ENCODE measurements around the gene PPP1R15A. TPM values are rescaled to one million over a fixed set of nuclear protein-coding genes. Genes with fewer than 3 reads are reported as not detected.

The PPP1R15A gene
- total RNA-seq (2022; extraction: Qiagen RNA extraction): 76.6 to 102 TPM (median 92.1 TPM) in 5 replicates

GRCh38 chr19:48872182-48872883, at the start of gene PPP1R15A:
TSS of gene PPP1R15A (plus strand) at chr19:48872421. CDS start at chr19:48873234, 813 bp downstream.

DNA sequence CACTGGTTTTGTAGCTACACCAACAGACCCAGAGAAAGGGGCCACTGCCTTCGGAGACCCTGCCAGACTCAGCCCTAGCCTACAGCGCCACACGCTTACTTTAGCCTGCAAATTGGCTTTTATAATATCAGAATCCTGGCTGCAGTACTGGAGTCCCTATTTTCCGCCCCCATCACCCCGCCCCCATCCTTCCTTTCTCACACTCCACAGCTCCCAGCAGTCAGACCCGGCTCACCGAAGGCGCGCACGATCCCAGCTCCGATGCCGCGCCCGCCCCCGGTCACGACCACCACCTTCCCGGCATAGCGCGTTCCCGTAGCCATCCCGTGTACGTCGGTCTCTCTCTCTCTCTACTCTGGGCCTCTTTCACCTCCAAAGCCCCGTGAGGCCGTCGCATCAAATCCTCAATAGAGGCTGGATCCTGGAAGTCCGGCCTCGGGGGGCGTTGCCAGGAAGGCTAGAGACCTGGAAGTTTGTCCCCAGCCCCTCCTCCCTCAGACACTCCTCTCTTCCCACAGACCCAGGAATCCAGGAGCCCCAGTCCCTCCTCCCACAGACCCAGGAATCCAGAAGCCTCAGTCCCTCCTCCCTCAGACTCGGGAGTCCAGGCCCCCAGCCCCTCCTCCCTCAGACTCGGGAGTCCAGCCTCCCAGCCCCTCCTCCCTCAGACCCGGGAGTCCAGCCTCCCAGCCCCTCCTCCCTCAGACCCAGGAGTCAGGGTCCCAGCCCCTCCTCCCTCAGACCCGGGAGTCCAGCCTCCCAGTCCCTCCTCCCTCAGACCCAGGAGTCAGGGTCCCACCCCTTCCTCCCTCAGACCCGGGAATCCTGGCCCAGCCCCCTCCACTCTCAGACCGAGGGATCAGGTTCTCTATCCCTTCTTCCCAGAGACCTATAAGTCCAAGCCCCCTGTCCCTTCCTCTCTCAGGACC, 35.9 kb upstream of the PPP1R15A start, which contains the start of gene HSD17B14:
TSS of gene HSD17B14 (minus strand) at position 403 of the 929 bp plus-strand sequence. CDS start at position 323, 80 bp downstream.

GRCh38 chr19:48868114-48868886, 3.9 kb upstream of the PPP1R15A start, which contains the start of gene PLEKHA4:
TSS of gene PLEKHA4 (minus strand) at chr19:48868617. CDS start at chr19:48867620, 997 bp downstream.

DNA sequence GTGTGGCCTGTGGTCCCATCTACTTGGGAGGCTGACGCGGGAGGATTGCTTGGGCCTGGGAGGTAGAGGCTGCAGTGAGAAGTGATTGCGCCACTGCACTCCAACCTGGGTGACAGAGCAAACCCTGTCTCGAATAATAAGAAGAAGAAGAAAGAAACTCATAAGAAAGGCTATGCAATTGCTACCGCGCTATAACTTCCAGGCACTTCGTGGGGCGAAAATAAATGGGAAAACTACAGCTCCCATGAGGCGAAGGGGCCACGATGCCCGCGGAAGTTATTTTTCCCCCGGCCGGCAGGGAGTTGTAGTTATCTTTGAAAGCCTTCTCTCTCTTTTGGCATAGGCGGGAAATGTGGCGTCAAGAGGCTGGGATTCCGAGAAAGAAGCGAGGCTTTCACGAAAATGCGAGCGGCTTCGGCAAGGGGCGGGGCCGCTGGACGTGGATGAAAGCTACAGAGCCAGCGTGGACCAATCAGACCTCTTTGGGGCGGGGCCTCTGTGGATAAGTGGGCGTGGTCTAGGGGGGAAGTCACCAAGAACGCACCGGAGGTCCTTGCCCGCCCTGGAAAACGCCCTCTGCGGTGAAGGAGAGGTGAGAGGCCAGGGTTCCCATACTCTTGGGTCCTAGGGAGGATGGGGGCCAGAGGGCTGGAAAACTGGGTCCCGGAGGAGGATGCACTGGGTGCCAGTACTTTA, 27.7 kb downstream of the PPP1R15A start, which contains the start of gene NUCB1:
TSS of gene NUCB1 (plus strand) at position 532 of the 696 bp plus-strand sequence. CDS start 485 bp downstream, outside the sequence.

Other genes starting within 250 kb of the PPP1R15A start
- gene DBP, start 235.0 kb upstream of the PPP1R15A start, total RNA-seq (2022; extraction: Qiagen RNA extraction): 1.5 to 2.7 TPM (median 1.7 TPM) in 5 replicates
- 7.6 to 13.1 TPM (median 9.9 TPM) in 5 replicates for gene CA11, start 226.2 kb upstream of the PPP1R15A start, total RNA-seq (2022; extraction: Qiagen RNA extraction)
- 0.07 to 0.29 TPM (median 0.19 TPM) in 5 replicates for gene NTN5, start 199.4 kb upstream of the PPP1R15A start, total RNA-seq (2022; extraction: Qiagen RNA extraction)
- gene FUT2, start 176.4 kb upstream of the PPP1R15A start, total RNA-seq (2022; extraction: Qiagen RNA extraction): not detected in 5 replicates
- 0.30 to 0.66 TPM (median 0.33 TPM) in 5 replicates for gene MAMSTR, start 152.7 kb upstream of the PPP1R15A start, total RNA-seq (2022; extraction: Qiagen RNA extraction)
- gene RASIP1, start 131.8 kb upstream of the PPP1R15A start, total RNA-seq (2022; extraction: Qiagen RNA extraction): 0.29 to 0.98 TPM (median 0.54 TPM) in 5 replicates
- not detected in 5 replicates for gene IZUMO1, start 125.5 kb upstream of the PPP1R15A start, total RNA-seq (2022; extraction: Qiagen RNA extraction)
- gene FUT1, start 119.8 kb upstream of the PPP1R15A start, total RNA-seq (2022; extraction: Qiagen RNA extraction): 0.07 to 0.11 TPM (median 0.08 TPM) in 5 replicates
- not detected in 5 replicates for gene FGF21, start 116.9 kb upstream of the PPP1R15A start, total RNA-seq (2022; extraction: Qiagen RNA extraction)
- 48.8 to 56.6 TPM (median 56.3 TPM) in 5 replicates for gene BCAT2, start 61.4 kb upstream of the PPP1R15A start, total RNA-seq (2022; extraction: Qiagen RNA extraction)
- 12.1 to 15.5 TPM (median 13.1 TPM) in 5 replicates for gene HSD17B14, start 35.9 kb upstream of the PPP1R15A start, total RNA-seq (2022; extraction: Qiagen RNA extraction)
- 1.3 to 1.5 TPM (median 1.4 TPM) in 5 replicates for gene PLEKHA4, start 3.8 kb upstream of the PPP1R15A start, total RNA-seq (2022; extraction: Qiagen RNA extraction)
- gene TULP2, start 26.3 kb downstream of the PPP1R15A start, total RNA-seq (2022; extraction: Qiagen RNA extraction): not detected in 5 replicates
- gene NUCB1, start 27.9 kb downstream of the PPP1R15A start, total RNA-seq (2022; extraction: Qiagen RNA extraction): 182 to 210 TPM (median 199 TPM) in 5 replicates
- 0.62 to 1.5 TPM (median 1.2 TPM) in 5 replicates for gene DHDH, start 61.3 kb downstream of the PPP1R15A start, total RNA-seq (2022; extraction: Qiagen RNA extraction)
- gene BAX, start 82.5 kb downstream of the PPP1R15A start, total RNA-seq (2022; extraction: Qiagen RNA extraction): 254 to 381 TPM (median 326 TPM) in 5 replicates
- gene FTL, start 92.9 kb downstream of the PPP1R15A start, total RNA-seq (2022; extraction: Qiagen RNA extraction): 16,748 to 23,741 TPM (median 18,953 TPM) in 5 replicates
- gene GYS1, start 120.9 kb downstream of the PPP1R15A start, total RNA-seq (2022; extraction: Qiagen RNA extraction): 17.3 to 24.3 TPM (median 21.1 TPM) in 5 replicates
- 224 to 281 TPM (median 256 TPM) in 5 replicates for gene RUVBL2, start 121.5 kb downstream of the PPP1R15A start, total RNA-seq (2022; extraction: Qiagen RNA extraction)
- 0.19 TPM in 1 of 5 replicates, not detected in the others for gene LHB, start 144.7 kb downstream of the PPP1R15A start, total RNA-seq (2022; extraction: Qiagen RNA extraction)
- gene CGB3, start 151.9 kb downstream of the PPP1R15A start, total RNA-seq (2022; extraction: Qiagen RNA extraction): not detected in 5 replicates
- 0.12 to 0.36 TPM (median 0.24 TPM) in 4 of 5 replicates, not detected in the other for gene CGB2, start 159.5 kb downstream of the PPP1R15A start, total RNA-seq (2022; extraction: Qiagen RNA extraction)
- 0.14 TPM in 1 of 5 replicates, not detected in the others for gene CGB1, start 164.5 kb downstream of the PPP1R15A start, total RNA-seq (2022; extraction: Qiagen RNA extraction)
- 0.20 to 0.72 TPM (median 0.42 TPM) in 4 of 5 replicates, not detected in the other for gene CGB5, start 171.4 kb downstream of the PPP1R15A start, total RNA-seq (2022; extraction: Qiagen RNA extraction)
- gene CGB8, start 176.7 kb downstream of the PPP1R15A start, total RNA-seq (2022; extraction: Qiagen RNA extraction): 1.5 to 3.0 TPM (median 2.7 TPM) in 5 replicates
- 0.23 to 0.86 TPM (median 0.45 TPM) in 5 replicates for gene CGB7, start 185.3 kb downstream of the PPP1R15A start, total RNA-seq (2022; extraction: Qiagen RNA extraction)
- gene NTF4, start 192.4 kb downstream of the PPP1R15A start, total RNA-seq (2022; extraction: Qiagen RNA extraction): 0.24 to 0.75 TPM (median 0.67 TPM) in 5 replicates
- gene KCNA7, start 200.3 kb downstream of the PPP1R15A start, total RNA-seq (2022; extraction: Qiagen RNA extraction): not detected in 5 replicates
- gene SNRNP70, start 213.0 kb downstream of the PPP1R15A start, total RNA-seq (2022; extraction: Qiagen RNA extraction): 256 to 381 TPM (median 350 TPM) in 5 replicates
- gene LIN7B, start 241.9 kb downstream of the PPP1R15A start, total RNA-seq (2022; extraction: Qiagen RNA extraction): 3.6 to 9.0 TPM (median 6.9 TPM) in 5 replicates
- gene C19orf73, start 246.7 kb downstream of the PPP1R15A start, total RNA-seq (2022; extraction: Qiagen RNA extraction): 0.82 to 1.9 TPM (median 1.3 TPM) in 5 replicates
- gene PPFIA3, start 247.1 kb downstream of the PPP1R15A start, total RNA-seq (2022; extraction: Qiagen RNA extraction): 4.2 to 6.2 TPM (median 5.9 TPM) in 5 replicates